Measurements from ENCODE around the gene F2RL1.
"Not testable (repeated sequence)": the region's sequence is repeated elsewhere in the genome, so short reads cannot be mapped to it uniquely, and the experiment has no call there.

Gene F2RL1

GRCh38 chr5:76851728-76852369, 33.0 kb downstream of the F2RL1 start:
- TF ChIP-seq CTCF (IDR thresholded peaks at IDR 0.05), result no peak
- Mint-ChIP-seq H3K4me3 (no peak overlapping the region), H3K27ac (no peak overlapping the region), H3K36me3 (ENCODE audit: low read depth) (no peaks in the 10 kb centered on the region), H3K27me3 (ENCODE audit: low read depth, poor library complexity) (peaks cover 4% of the 10 kb centered on the region), H3K4me1 (peaks cover 17% of the 10 kb centered on the region), H3K9me3 (peaks cover 7% of the 10 kb centered on the region)
- no peak for DNase-seq

- DNase-seq, result no peak
- Mint-ChIP-seq H3K9me3 (peaks cover 7% of the 10 kb centered on the region), H3K4me3 (no peak overlapping the region), H3K27me3 (ENCODE audit: low read depth, poor library complexity) (peaks cover 8% of the 10 kb centered on the region), H3K27ac (no peak overlapping the region), H3K4me1 (peaks cover 17% of the 10 kb centered on the region), H3K36me3 (ENCODE audit: low read depth) (no peaks in the 10 kb centered on the region)
- TF ChIP-seq CTCF (IDR thresholded peaks at IDR 0.05), result no peak
Measured at GRCh38 chr5:76852772-76853171, 33.9 kb downstream of the F2RL1 start.

- H3K27ac Mint-ChIP-seq; H3K27me3 Mint-ChIP-seq (ENCODE audit: low read depth, poor library complexity); H3K4me3 Mint-ChIP-seq; H3K36me3 Mint-ChIP-seq (ENCODE audit: low read depth); H3K9me3 Mint-ChIP-seq; DNase-seq: not testable (repeated sequence)
- H3K4me1 Mint-ChIP-seq, result peaks cover 17% of the 10 kb centered on the region
Measured at GRCh38 chr5:76853741-76854140, 34.9 kb downstream of the F2RL1 start.

- no peak for TF ChIP-seq CTCF (IDR thresholded peaks at IDR 0.05)
- no peaks in the 10 kb centered on the region for H3K36me3 Mint-ChIP-seq (ENCODE audit: low read depth)
- H3K27ac Mint-ChIP-seq, result no peak overlapping the region
- H3K4me3 Mint-ChIP-seq, result no peak overlapping the region
- DNase-seq, result no peak
- H3K4me1 Mint-ChIP-seq, result peaks cover 16% of the 10 kb centered on the region
- peaks cover 12% of the 10 kb centered on the region for H3K27me3 Mint-ChIP-seq (ENCODE audit: low read depth, poor library complexity)
- peaks cover 7% of the 10 kb centered on the region for H3K9me3 Mint-ChIP-seq
Measured at GRCh38 chr5:76854644-76855043, 35.8 kb downstream of the F2RL1 start.

- H3K4me3 Mint-ChIP-seq; H3K9me3 Mint-ChIP-seq; DNase-seq; H3K27ac Mint-ChIP-seq; H3K36me3 Mint-ChIP-seq (ENCODE audit: low read depth): not testable (repeated sequence)
- Mint-ChIP-seq H3K27me3 (ENCODE audit: low read depth, poor library complexity) (peaks cover 12% of the 10 kb centered on the region), H3K4me1 (peaks cover 10% of the 10 kb centered on the region)
Measured at GRCh38 chr5:76855501-76855900, 36.7 kb downstream of the F2RL1 start.

GRCh38 chr5:76855961-76856360, 37.1 kb downstream of the F2RL1 start:
- peaks cover 7% of the 10 kb centered on the region for H3K9me3 Mint-ChIP-seq
- H3K27me3 Mint-ChIP-seq (ENCODE audit: low read depth, poor library complexity), result peaks cover 12% of the 10 kb centered on the region
- DNase-seq, result no peak
- peaks cover 5% of the 10 kb centered on the region for H3K4me1 Mint-ChIP-seq
- no peak overlapping the region for H3K4me3 Mint-ChIP-seq
- no peak overlapping the region for H3K27ac Mint-ChIP-seq
- no peaks in the 10 kb centered on the region for H3K36me3 Mint-ChIP-seq (ENCODE audit: low read depth)
- TF ChIP-seq CTCF (IDR thresholded peaks at IDR 0.05), result no peak

- not testable (repeated sequence) for H3K4me3 Mint-ChIP-seq; DNase-seq; H3K4me1 Mint-ChIP-seq; H3K27ac Mint-ChIP-seq; H3K9me3 Mint-ChIP-seq; H3K36me3 Mint-ChIP-seq (ENCODE audit: low read depth)
- peaks cover 12% of the 10 kb centered on the region for H3K27me3 Mint-ChIP-seq (ENCODE audit: low read depth, poor library complexity)
Measured at GRCh38 chr5:76856800-76857199, 38.0 kb downstream of the F2RL1 start.

All from nephron progenitor cell (in vitro differentiated cells).